ENCODE results near the gene HRH2. TPM values are rescaled to one million over a fixed set of nuclear protein-coding genes. Genes with fewer than 3 reads are reported as not detected.

HRH2 gene
- total RNA-seq, 6 experiments from 2014 or later = not detected

- Mint-ChIP-seq H3K27me3 (ENCODE audit: insufficient read depth) (peaks cover 4% of the 10 kb centered on the region), H3K36me3 (ENCODE audit: low read depth) (no peaks in the 10 kb centered on the region; the same call in 1 of the 2 replicates), H3K4me1 (ENCODE audit: low read depth) (no peaks in the 10 kb centered on the region), H3K4me3 (no peak overlapping the region), H3K9me3 (peaks cover 31% of the 10 kb centered on the region), H3K27ac (no peak overlapping the region)
- DNase-seq = no peak
- no peak for TF ChIP-seq CTCF (IDR thresholded peaks at IDR 0.05)
Observed at GRCh38 chr5:175663186-175664184, 5.6 kb downstream of the HRH2 start.

GRCh38 chr5:175664723-175665122 is 6.9 kb downstream of the HRH2 start:
- H3K27ac Mint-ChIP-seq = no peak overlapping the region
- no peak for TF ChIP-seq CTCF (IDR thresholded peaks at IDR 0.05)
- H3K36me3 Mint-ChIP-seq (ENCODE audit: low read depth) = no peaks in the 10 kb centered on the region; the same call in 1 of the 2 replicates
- H3K4me3 Mint-ChIP-seq = no peak overlapping the region
- peaks cover 4% of the 10 kb centered on the region for H3K27me3 Mint-ChIP-seq (ENCODE audit: insufficient read depth)
- no peak for DNase-seq
- peaks cover 30% of the 10 kb centered on the region for H3K9me3 Mint-ChIP-seq
- H3K4me1 Mint-ChIP-seq (ENCODE audit: low read depth) = no peaks in the 10 kb centered on the region

GRCh38 chr5:175666216-175666615 is 8.3 kb downstream of the HRH2 start:
- Mint-ChIP-seq H3K27me3 (ENCODE audit: insufficient read depth) (peaks cover 4% of the 10 kb centered on the region), H3K27ac (no peak overlapping the region), H3K4me3 (no peak overlapping the region), H3K4me1 (ENCODE audit: low read depth) (no peaks in the 10 kb centered on the region), H3K9me3 (peaks cover 30% of the 10 kb centered on the region), H3K36me3 (ENCODE audit: low read depth) (no peaks in the 10 kb centered on the region)
- no peak for DNase-seq
- no peak for TF ChIP-seq CTCF (IDR thresholded peaks at IDR 0.05)

GRCh38 chr5:175668006-175668405 is 10.1 kb downstream of the HRH2 start:
- no peak overlapping the region for H3K27ac Mint-ChIP-seq
- TF ChIP-seq CTCF (IDR thresholded peaks at IDR 0.05) = no peak
- no peak for DNase-seq
- H3K36me3 Mint-ChIP-seq (ENCODE audit: low read depth) = no peaks in the 10 kb centered on the region
- no peaks in the 10 kb centered on the region for H3K4me1 Mint-ChIP-seq (ENCODE audit: low read depth)
- H3K9me3 Mint-ChIP-seq = peaks cover 30% of the 10 kb centered on the region
- H3K27me3 Mint-ChIP-seq (ENCODE audit: insufficient read depth) = peaks cover 6% of the 10 kb centered on the region
- no peak overlapping the region for H3K4me3 Mint-ChIP-seq

- no peak for DNase-seq
- no peak overlapping the region for H3K27ac Mint-ChIP-seq
- H3K36me3 Mint-ChIP-seq (ENCODE audit: low read depth) = no peaks in the 10 kb centered on the region
- TF ChIP-seq CTCF (IDR thresholded peaks at IDR 0.05) = no peak
- H3K4me3 Mint-ChIP-seq = no peak overlapping the region
- peaks cover 2% of the 10 kb centered on the region for H3K27me3 Mint-ChIP-seq (ENCODE audit: insufficient read depth)
- no peaks in the 10 kb centered on the region for H3K4me1 Mint-ChIP-seq (ENCODE audit: low read depth)
- peaks cover 12% of the 10 kb centered on the region; the same call in 1 of the 2 replicates for H3K9me3 Mint-ChIP-seq
Observed at GRCh38 chr5:175670372-175670771, 12.5 kb downstream of the HRH2 start.
